Stimulated activated CD4-positive, alpha-beta T cell treated with anti-CD3 and anti-CD28 coated beads, Interleukin-4, amount 100 ng/mL, for 24 hours (primary cell): Measurements from ENCODE around the gene ALX1.
"Not testable (repeated sequence)": the region's sequence is repeated elsewhere in the genome, so short reads cannot be mapped to it uniquely, and the experiment has no call there.

Experiments
- DNase-seq: peaks from one replicate; pipeline ENCODE4 v3.0.0-alpha.2; 2020

ALX1 gene

GRCh38 chr12:85308374-85308773 lies 28.4 kb downstream of the ALX1 start:
- DNase-seq, result no peak

- no peak for DNase-seq
Measured at GRCh38 chr12:85309125-85309566, 29.1 kb downstream of the ALX1 start.

- no peak for DNase-seq
Measured at GRCh38 chr12:85310025-85310424, 30.0 kb downstream of the ALX1 start.

GRCh38 chr12:85310456-85311076 lies 30.5 kb downstream of the ALX1 start:
- DNase-seq, result no peak

GRCh38 chr12:85317866-85318636 lies 38.0 kb downstream of the ALX1 start:
- DNase-seq, result not testable (repeated sequence)

- no peak for DNase-seq
Measured at GRCh38 chr12:85322715-85323114, 42.7 kb downstream of the ALX1 start.

GRCh38 chr12:85325442-85325841 lies 45.4 kb downstream of the ALX1 start:
- DNase-seq, result no peak

- DNase-seq, result no peak
Measured at GRCh38 chr12:85329913-85330312, 49.9 kb downstream of the ALX1 start.

GRCh38 chr12:85348779-85349178 lies 68.8 kb downstream of the ALX1 start:
- no peak for DNase-seq

- DNase-seq, result no peak
Measured at GRCh38 chr12:85350356-85350755, 70.3 kb downstream of the ALX1 start.
